HAP-1 (cell line): ENCODE data around the gene CIRBP.

Source experiments
- DNase-seq, 2 experiments: peaks; one replicate each; pipeline ENCODE4 v3.0.0-alpha.2; 2016 to 2020; ENCODE audit warnings: low spot score in 2 of 2
- H3K27me3 ChIP-seq: fragments of 250-450 bp; sonication (Bioruptor Pico); 2 replicates; pipeline ENCODE4 v1.5.1; 2020; ENCODE audit warnings: low read depth, mild to moderate bottlenecking, moderate library complexity
- H3K36me3 ChIP-seq: fragments of 250-450 bp; sonication (Bioruptor Pico); replicated peaks from 2 replicates; pipeline ENCODE4 v1.5.1; 2020; ENCODE audit warnings: mild to moderate bottlenecking
- H3K4me1 ChIP-seq: fragments of 250-450 bp; sonication (Bioruptor Pico); 2 replicates; pipeline ENCODE4 v1.5.1; 2020; ENCODE audit warnings: mild to moderate bottlenecking
- H3K4me3 ChIP-seq: fragments of 250-450 bp; sonication (Bioruptor Pico); 2 replicates; pipeline ENCODE4 v1.5.1; 2020; ENCODE audit warnings: mild to moderate bottlenecking, moderate library complexity
- H3K9me3 ChIP-seq: fragments of 250-450 bp; sonication (Bioruptor Pico); 2 replicates; pipeline ENCODE4 v1.5.1; 2020; ENCODE audit warnings: mild to moderate bottlenecking, moderate library complexity
- in situ Hi-C: fragments of 300-500 bp; cut with MboI; formaldehyde crosslinking; loops from 3 replicates; pipeline ENCODE4 v1.14.3; 2020; ENCODE audit warnings: low sequenced_read_pairs, inconsistent platforms, mixed read lengths

The CIRBP gene

DNA sequence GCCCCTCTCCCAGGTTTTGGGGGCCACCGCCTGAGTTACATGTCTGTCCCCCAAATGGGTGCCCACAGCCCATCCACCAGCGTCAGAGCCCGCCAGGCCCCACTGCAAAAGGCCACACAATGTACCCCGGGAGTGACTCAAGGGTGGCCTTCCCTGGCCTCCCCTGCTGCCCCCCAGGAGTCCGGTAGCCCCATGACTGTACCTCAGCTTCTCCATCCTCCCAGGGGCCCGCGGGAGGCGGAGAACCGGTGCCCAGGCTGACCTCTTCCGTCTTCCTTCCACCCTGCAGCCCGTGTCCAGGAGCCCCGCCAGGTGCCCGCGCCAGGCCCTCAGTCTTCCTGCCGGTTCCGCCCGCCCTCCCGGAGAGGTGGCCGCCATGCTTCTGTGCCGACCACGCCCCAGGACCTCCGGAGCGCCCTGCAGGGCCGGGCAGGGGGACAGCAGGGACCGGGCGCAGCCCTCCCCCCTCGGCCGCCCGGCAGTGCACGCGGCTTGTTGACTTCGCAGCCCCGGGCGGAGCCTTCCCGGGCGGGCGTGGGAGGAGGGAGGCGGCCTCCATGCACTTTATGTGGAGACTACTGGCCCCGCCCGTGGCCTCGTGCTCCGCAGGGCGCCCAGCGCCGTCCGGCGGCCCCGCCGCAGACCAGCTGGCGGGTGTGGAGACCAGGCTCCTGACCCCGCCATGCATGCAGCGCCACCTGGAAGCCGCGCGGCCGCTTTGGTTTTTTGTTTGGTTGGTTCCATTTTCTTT, 41.7 kb upstream of the CIRBP start:
- no peaks in the 10 kb centered on the region for H3K4me1 ChIP-seq
- no peaks in the 10 kb centered on the region for H3K27me3 ChIP-seq
- no peak overlapping the region for H3K4me3 ChIP-seq
- H3K9me3 ChIP-seq: no peaks in the 10 kb centered on the region
- H3K36me3 ChIP-seq: peaks cover 54% of the 10 kb centered on the region
- in situ Hi-C loops: no loop called here
- no peak for DNase-seq

DNA sequence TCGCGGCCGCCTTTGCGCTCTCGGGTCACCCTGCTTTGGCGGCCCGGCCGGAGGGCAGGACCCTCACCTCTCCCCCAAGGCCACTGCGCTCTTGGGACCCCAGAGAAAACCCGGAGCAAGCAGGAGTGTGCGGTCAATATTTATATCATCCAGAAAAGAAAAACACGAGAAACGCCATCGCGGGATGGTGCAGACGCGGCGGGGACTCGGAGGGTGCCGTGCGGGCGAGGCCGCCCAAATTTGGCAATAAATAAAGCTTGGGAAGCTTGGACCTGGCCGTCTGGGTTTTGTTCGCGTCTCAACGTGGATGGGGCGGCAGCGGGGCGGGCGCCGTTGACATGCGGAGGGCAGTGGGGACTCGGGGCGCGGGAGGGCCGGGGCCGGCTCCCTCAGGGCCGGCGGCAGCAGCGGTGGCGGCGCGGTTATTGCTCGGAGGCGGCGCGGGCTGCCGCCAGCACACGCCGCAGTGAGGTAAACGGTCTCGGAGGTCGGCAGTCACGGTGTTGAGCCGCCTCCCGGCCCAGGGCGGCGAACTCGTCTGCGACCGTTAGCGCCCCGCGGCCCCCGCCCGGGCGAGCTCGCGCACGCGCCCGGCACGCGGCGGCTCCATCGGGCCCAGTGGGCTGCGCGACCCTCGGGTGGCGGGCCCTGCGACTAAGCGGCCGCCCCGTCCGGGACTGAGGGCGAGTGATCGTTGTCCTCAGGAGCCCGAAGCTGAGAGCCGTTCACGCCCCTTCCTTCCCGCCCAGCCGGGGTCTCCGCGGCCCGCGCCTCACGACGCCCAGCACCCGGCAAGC, 40.8 kb upstream of the CIRBP start:
- in situ Hi-C loops: no loop called here
- H3K4me1 ChIP-seq: no peaks in the 10 kb centered on the region
- H3K36me3 ChIP-seq: peaks cover 54% of the 10 kb centered on the region
- H3K27me3 ChIP-seq: no peaks in the 10 kb centered on the region
- DNase-seq: no peak
- H3K9me3 ChIP-seq: no peaks in the 10 kb centered on the region
- no peak overlapping the region for H3K4me3 ChIP-seq

DNA sequence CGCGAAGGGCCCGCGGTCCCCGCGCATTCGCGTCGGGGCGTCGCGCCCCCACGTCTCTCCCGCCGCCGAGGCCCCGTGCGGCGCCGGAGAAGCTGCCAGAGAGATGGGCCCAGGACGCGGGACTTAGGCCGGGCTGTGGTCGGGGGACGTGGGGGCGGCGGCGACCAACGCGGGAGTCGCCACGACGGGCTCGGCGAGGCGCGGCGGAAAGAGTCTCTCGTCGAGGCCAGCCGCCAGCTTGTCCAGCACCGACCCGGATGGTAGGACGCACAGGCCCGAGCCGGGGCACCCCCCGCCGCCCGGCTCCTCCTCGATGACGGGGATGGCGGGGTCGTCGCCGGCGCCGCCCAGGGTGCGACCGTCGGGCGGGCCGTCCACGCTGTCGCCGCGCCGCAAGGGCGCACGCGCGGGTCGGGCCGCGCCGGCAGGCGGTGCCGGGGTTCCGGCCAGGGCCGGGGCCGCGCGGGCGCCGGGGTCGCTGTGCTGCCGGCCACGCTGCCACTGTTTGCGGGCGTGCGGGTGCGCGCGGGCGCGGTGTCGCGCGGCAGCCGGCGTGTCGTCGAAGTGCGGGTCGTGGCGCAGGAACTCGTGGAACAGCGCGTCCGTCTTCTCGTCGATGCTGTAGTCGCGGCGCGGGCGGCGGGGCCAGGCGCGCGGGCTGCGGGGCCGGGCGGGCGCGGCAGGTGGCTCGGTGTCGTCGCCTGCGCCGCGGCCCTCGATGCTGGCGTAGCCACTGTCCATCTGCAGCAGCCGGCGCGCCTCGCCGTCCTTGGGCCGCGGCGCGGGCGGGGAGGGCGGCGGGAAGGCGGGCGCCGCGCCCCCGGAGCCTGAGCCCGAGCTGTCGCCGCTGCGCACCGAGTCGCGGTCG, 39.8 kb upstream of the CIRBP start:
- in situ Hi-C loops: no loop called here
- no peaks in the 10 kb centered on the region for H3K4me1 ChIP-seq
- H3K4me3 ChIP-seq: no peak overlapping the region
- no peaks in the 10 kb centered on the region for H3K27me3 ChIP-seq
- no peak for DNase-seq
- H3K36me3 ChIP-seq: peaks cover 54% of the 10 kb centered on the region
- H3K9me3 ChIP-seq: no peaks in the 10 kb centered on the region

- Histone ChIP-seq H3K9me3 (no peaks in the 10 kb centered on the region), H3K36me3 (peaks cover 55% of the 10 kb centered on the region), H3K4me3 (no peak overlapping the region), H3K4me1 (no peaks in the 10 kb centered on the region), H3K27me3 (no peaks in the 10 kb centered on the region)
- in situ Hi-C loops: no loop called here
- DNase-seq: no peak
Observed at GRCh38 chr19:1229924-1230782, 39.0 kb upstream of the CIRBP start.

DNA sequence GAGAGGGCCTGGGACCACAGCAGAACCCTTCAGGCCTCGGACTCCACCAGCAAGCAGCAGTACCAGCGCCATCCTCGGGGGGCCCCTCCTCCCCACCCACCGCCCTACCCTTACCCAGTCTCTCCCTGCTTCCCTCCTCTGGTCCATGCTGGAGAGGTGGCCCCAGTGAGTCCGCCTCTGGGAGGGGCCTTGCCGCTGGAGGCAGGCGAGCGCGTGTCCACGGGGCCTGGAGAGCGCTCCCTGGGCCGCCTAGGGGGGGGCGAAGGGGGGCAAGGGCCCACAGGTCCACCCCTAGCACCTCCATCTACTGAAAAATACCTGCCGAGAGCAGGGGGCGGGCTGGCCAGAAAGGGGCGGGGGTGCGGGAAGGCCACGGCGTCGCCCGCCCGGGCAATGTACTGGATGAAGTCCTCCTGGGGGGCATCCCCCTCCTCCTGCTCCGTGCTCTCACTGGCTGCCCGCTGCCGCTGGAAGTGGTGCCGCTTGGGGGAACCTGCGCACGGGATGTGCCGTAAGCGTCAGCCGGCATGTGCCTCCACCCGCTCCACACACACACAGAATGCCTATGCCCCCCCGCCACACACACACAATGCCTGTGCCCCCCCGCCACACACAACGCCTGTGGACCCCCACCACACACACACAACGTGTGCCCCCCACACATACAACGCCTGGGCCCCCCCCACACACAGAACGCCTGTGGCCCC, 38.2 kb upstream of the CIRBP start:
- no peaks in the 10 kb centered on the region for H3K9me3 ChIP-seq
- peaks cover 51% of the 10 kb centered on the region for H3K36me3 ChIP-seq
- in situ Hi-C loops: no loop called here
- DNase-seq: no peak
- H3K27me3 ChIP-seq: no peaks in the 10 kb centered on the region
- H3K4me3 ChIP-seq: no peak overlapping the region
- H3K4me1 ChIP-seq: no peaks in the 10 kb centered on the region

GRCh38 chr19:1231729-1232637, 37.1 kb upstream of the CIRBP start:
- Histone ChIP-seq H3K36me3 (peaks cover 40% of the 10 kb centered on the region), H3K4me3 (no peak overlapping the region), H3K27me3 (no peaks in the 10 kb centered on the region), H3K9me3 (no peaks in the 10 kb centered on the region), H3K4me1 (no peaks in the 10 kb centered on the region)
- no peak for DNase-seq
- in situ Hi-C loops: no loop called here

DNA sequence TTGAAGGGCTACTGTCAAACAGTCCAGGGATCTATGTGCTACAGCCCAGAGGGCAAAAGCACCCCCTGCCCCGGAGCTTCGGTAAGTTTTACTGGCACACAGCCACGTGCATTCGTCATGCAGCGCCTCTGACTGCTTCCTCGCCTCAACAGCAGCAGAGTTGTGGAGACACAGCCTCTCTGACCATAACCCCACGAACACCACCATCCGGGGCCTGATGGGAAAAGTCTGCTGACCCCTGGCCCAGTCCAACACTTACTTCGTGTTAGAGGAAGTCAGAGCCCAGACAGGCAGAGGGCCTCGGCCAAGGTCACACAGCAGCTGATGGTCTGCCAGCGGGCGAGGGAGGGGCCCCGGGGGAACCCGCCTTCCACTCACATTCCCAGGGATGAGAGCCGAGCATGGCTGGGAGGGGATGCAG, 36.5 kb upstream of the CIRBP start:
- Histone ChIP-seq H3K36me3 (peaks cover 34% of the 10 kb centered on the region), H3K4me3 (no peak overlapping the region), H3K9me3 (no peaks in the 10 kb centered on the region), H3K27me3 (no peaks in the 10 kb centered on the region), H3K4me1 (no peaks in the 10 kb centered on the region)
- in situ Hi-C loops: no loop called here
- DNase-seq: no peak

DNA sequence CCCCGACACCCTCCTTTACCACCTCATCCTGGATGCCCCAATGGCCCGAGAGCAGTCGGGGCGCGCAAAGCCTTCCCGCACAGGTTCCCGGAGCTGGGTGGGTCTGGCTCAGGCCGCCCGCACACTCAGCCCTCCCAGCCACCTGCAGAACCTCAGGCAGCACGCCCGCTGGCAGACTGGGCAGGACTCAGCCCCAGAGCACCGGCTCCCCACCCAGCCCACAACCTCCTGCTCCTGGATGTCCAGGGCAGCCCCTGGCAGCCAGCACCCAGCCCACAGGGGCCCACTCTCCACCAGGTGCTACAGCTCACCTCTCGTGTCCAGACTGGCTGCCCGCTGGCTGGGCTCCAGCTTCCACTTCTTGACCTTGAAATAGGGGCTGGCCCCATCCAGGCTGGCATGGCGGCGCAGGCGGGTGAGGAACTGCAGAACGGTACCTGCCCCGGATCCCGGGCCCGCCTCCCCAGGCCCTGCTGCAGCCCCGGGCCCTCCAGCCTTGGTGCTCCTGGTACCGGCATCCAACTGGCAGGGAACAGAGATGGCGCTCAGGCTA, 35.9 kb upstream of the CIRBP start:
- H3K4me1 ChIP-seq: no peaks in the 10 kb centered on the region
- H3K9me3 ChIP-seq: no peaks in the 10 kb centered on the region
- H3K36me3 ChIP-seq: peaks cover 28% of the 10 kb centered on the region
- H3K27me3 ChIP-seq: no peaks in the 10 kb centered on the region
- in situ Hi-C loops: no loop called here
- no peak overlapping the region for H3K4me3 ChIP-seq
- no peak for DNase-seq

DNA sequence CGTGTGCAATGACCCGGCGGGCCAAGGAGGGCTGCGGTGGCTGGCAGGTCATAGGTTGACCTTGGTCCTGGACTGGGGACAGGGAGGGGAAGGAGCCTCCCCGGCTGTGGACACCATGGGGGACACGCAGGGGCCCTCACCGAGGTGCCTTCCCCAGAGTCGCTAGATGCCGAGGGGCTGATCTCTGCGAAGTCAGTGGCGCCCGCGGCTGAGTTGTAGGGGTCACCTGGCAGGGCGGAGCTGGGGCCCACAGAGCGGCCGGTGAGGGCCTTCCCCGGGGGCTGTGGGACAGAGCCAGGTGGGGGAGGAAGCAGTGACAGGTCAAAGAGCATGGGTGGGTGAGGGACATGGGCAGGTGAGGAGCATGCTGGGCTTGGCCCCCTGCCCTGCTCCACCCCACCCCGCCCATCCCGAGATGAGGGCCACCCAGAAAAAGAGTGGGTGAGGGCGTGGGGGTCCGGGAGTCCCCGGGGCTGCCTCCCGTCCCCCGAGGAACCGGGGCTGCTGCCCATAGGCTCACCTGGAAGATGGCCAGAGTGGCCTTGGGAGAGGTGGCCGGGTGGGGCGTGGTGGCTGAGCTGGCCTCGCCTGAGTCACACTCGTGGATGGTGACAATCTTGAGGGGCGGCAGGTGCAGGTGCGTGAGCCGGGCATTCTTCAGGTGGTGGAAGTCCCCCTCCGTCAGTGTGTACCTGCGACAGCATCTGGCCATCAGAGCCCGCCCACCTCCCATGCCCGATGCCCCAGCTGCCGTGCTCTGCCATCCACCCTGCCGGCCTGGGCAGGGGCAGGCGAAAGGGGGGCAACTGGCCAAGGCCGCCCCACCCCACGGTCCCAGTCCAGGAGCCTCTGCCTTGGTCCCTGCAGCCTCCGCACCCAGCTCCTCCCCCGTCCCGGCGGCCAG, 34.8 kb upstream of the CIRBP start:
- Histone ChIP-seq H3K4me3 (no peak overlapping the region), H3K27me3 (no peaks in the 10 kb centered on the region), H3K4me1 (no peaks in the 10 kb centered on the region), H3K36me3 (peaks cover 28% of the 10 kb centered on the region), H3K9me3 (no peaks in the 10 kb centered on the region)
- no peak for DNase-seq
- in situ Hi-C loops: no loop called here

DNA sequence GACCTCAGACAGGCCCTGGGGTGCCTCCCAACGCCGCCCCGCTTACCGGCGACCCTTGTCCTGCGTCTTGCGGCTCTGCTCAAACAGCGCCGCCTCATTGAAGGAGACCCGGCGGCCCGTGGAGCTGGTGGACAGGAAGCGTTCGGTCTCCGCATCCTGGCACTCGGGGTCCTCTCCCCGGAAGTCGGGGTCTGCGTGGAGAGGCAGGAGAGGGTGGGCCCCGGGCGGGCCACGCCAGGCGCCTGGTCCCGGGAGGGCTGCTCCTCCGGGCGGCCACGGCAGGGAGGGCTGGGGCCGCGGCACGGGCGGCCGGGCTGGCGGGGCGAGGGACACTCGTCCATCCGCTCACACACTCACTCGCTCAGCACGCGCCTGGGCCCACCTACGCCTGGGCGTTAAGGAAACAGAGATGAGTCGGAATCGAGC, 34.2 kb upstream of the CIRBP start:
- no peaks in the 10 kb centered on the region for H3K27me3 ChIP-seq
- H3K4me3 ChIP-seq: no peak overlapping the region
- H3K4me1 ChIP-seq: peaks cover 3% of the 10 kb centered on the region; the same call in 1 of the 2 replicates
- H3K9me3 ChIP-seq: no peaks in the 10 kb centered on the region
- H3K36me3 ChIP-seq: peaks cover 28% of the 10 kb centered on the region
- in situ Hi-C loops: no loop called here
- DNase-seq: no peak
